PC-9 (cell line): Measurements from ENCODE around the gene MRGPRX2.

ENCODE experiments used
- EZH2 ChIP-seq: fragments of 200-600 bp; sonication (generic); IDR thresholded peaks from 2 replicates; pipeline ENCODE4 v1.8.0; 2017; ENCODE audit warnings: antibody characterized with exemption, low read depth
- TF ChIP-seq, protein P1 (sequence below): fragments of 200-600 bp; sonication (generic); conservative IDR thresholded peaks from 2 replicates; pipeline ENCODE4 v1.6.1; 2017; ENCODE audit warnings: mixed run types, antibody characterized with exemption, mild to moderate bottlenecking, moderate library complexity

- TF ChIP-seq, protein P1, sequence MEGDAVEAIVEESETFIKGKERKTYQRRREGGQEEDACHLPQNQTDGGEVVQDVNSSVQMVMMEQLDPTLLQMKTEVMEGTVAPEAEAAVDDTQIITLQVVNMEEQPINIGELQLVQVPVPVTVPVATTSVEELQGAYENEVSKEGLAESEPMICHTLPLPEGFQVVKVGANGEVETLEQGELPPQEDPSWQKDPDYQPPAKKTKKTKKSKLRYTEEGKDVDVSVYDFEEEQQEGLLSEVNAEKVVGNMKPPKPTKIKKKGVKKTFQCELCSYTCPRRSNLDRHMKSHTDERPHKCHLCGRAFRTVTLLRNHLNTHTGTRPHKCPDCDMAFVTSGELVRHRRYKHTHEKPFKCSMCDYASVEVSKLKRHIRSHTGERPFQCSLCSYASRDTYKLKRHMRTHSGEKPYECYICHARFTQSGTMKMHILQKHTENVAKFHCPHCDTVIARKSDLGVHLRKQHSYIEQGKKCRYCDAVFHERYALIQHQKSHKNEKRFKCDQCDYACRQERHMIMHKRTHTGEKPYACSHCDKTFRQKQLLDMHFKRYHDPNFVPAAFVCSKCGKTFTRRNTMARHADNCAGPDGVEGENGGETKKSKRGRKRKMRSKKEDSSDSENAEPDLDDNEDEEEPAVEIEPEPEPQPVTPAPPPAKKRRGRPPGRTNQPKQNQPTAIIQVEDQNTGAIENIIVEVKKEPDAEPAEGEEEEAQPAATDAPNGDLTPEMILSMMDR, result no peak
- no peak for TF ChIP-seq EZH2
Measured at GRCh38 chr11:19055905-19056304, 4.6 kb downstream of the MRGPRX2 start.
